ENCODE data around the gene LRMDA.

LRMDA gene

GRCh38 chr10:76085002-76085816 is 653.8 kb downstream of the LRMDA start:
- H3K4me1 ChIP-seq (ENCODE audit: low read depth, poor library complexity, severe bottlenecking), result no peaks in the 10 kb centered on the region
- no peaks in the 10 kb centered on the region for H4K20me1 ChIP-seq (ENCODE audit: insufficient read depth)
- no peak overlapping the region for H3K27ac ChIP-seq
- H3K36me3 ChIP-seq (ENCODE audit: insufficient read depth), result no peaks in the 10 kb centered on the region
- no peak overlapping the region for H3K4me3 ChIP-seq (IDR thresholded peaks at IDR 0.05; ENCODE audit: insufficient read depth, low read depth, low read length)
- H3K9ac ChIP-seq, result no peak overlapping the region
- H3K4me2 ChIP-seq, result no peak overlapping the region
- no peaks in the 10 kb centered on the region for H3K79me2 ChIP-seq (ENCODE audit: insufficient read depth, low read depth)
- TF ChIP-seq CTCF (conservative IDR thresholded peaks at IDR 0.05; ENCODE audit: low read depth, low read length), result no peak
- no peaks in the 10 kb centered on the region for H3K27me3 ChIP-seq (ENCODE audit: insufficient read depth, low read depth)
- H2AFZ ChIP-seq (ENCODE audit: low read depth), result no peak overlapping the region

GRCh38 chr10:76085817-76086167 is 654.4 kb downstream of the LRMDA start:
- Histone ChIP-seq H3K27ac (no peak overlapping the region), H3K4me1 (ENCODE audit: low read depth, poor library complexity, severe bottlenecking) (no peaks in the 10 kb centered on the region), H2AFZ (ENCODE audit: low read depth) (no peak overlapping the region), H3K9ac (no peak overlapping the region), H3K36me3 (ENCODE audit: insufficient read depth) (no peaks in the 10 kb centered on the region), H3K27me3 (ENCODE audit: insufficient read depth, low read depth) (no peaks in the 10 kb centered on the region), H3K4me3 (IDR thresholded peaks at IDR 0.05; ENCODE audit: insufficient read depth, low read depth, low read length) (no peak overlapping the region), H3K79me2 (ENCODE audit: insufficient read depth, low read depth) (no peaks in the 10 kb centered on the region), H3K4me2 (no peak overlapping the region), H4K20me1 (ENCODE audit: insufficient read depth) (no peaks in the 10 kb centered on the region)
- no peak for TF ChIP-seq CTCF (conservative IDR thresholded peaks at IDR 0.05; ENCODE audit: low read depth, low read length)

GRCh38 chr10:76086170-76086760 is 654.8 kb downstream of the LRMDA start:
- Histone ChIP-seq H3K9ac (no peak overlapping the region), H4K20me1 (ENCODE audit: insufficient read depth) (no peaks in the 10 kb centered on the region), H3K4me3 (IDR thresholded peaks at IDR 0.05; ENCODE audit: insufficient read depth, low read depth, low read length) (no peak overlapping the region), H2AFZ (ENCODE audit: low read depth) (no peak overlapping the region), H3K27ac (no peak overlapping the region), H3K4me2 (no peak overlapping the region), H3K79me2 (ENCODE audit: insufficient read depth, low read depth) (no peaks in the 10 kb centered on the region), H3K27me3 (ENCODE audit: insufficient read depth, low read depth) (no peaks in the 10 kb centered on the region), H3K36me3 (ENCODE audit: insufficient read depth) (no peaks in the 10 kb centered on the region), H3K4me1 (ENCODE audit: low read depth, poor library complexity, severe bottlenecking) (no peaks in the 10 kb centered on the region)
- no peak for TF ChIP-seq CTCF (conservative IDR thresholded peaks at IDR 0.05; ENCODE audit: low read depth, low read length)

GRCh38 chr10:76086761-76087639 is 655.6 kb downstream of the LRMDA start:
- H3K9ac ChIP-seq, result no peak overlapping the region
- no peaks in the 10 kb centered on the region for H3K79me2 ChIP-seq (ENCODE audit: insufficient read depth, low read depth)
- TF ChIP-seq CTCF (conservative IDR thresholded peaks at IDR 0.05; ENCODE audit: low read depth, low read length), result peak; percentile 28; the same call in 1 of the 2 replicates
- H3K4me1 ChIP-seq (ENCODE audit: low read depth, poor library complexity, severe bottlenecking), result no peaks in the 10 kb centered on the region
- H4K20me1 ChIP-seq (ENCODE audit: insufficient read depth), result no peaks in the 10 kb centered on the region
- no peaks in the 10 kb centered on the region for H3K36me3 ChIP-seq (ENCODE audit: insufficient read depth)
- no peak overlapping the region for H3K27ac ChIP-seq
- no peak overlapping the region for H2AFZ ChIP-seq (ENCODE audit: low read depth)
- no peak overlapping the region for H3K4me3 ChIP-seq (IDR thresholded peaks at IDR 0.05; ENCODE audit: insufficient read depth, low read depth, low read length)
- no peaks in the 10 kb centered on the region for H3K27me3 ChIP-seq (ENCODE audit: insufficient read depth, low read depth)
- no peak overlapping the region for H3K4me2 ChIP-seq
